Neural progenitor cell (in vitro differentiated cells): ENCODE results near the gene TAX1BP1.

Source experiments
- CTCF ChIP-seq: fragments of 200-600 bp; sonication (generic); IDR thresholded peaks from 2 replicates; pipeline ENCODE4 v1.5.1; 2017; ENCODE audit warnings: antibody characterized with exemption, mild to moderate bottlenecking
- EZH2 ChIP-seq: fragments of 200-600 bp; sonication (generic); IDR thresholded peaks from 2 replicates; pipeline ENCODE4 v1.6.1; 2017; ENCODE audit warnings: antibody characterized with exemption, mild to moderate bottlenecking, moderate library complexity
- EZH2phosphoT487 ChIP-seq: fragments of 200-600 bp; sonication (generic); IDR thresholded peaks from 2 replicates; pipeline ENCODE4 v1.6.1; 2017; ENCODE audit warnings: antibody characterized with exemption

- no peak for TF ChIP-seq CTCF
- TF ChIP-seq EZH2phosphoT487 = no peak
- TF ChIP-seq EZH2 = no peak
These were observed 120.8 kb downstream of the TAX1BP1 start for GRCh38 chr7:27860800-27861199.
